AG09309 (cell line): ENCODE data around the gene MAP1B.

ENCODE experiments used
- DNase-seq: peaks from one replicate; pipeline ENCODE4 v3.0.0-alpha.2; 2010; ENCODE audit warnings: low read depth
- H3K4me3 ChIP-seq: 2 replicates; pipeline ENCODE4 v1.5.1; 2011; ENCODE audit warnings: mild to moderate bottlenecking, low read depth, low read length, moderate library complexity; ENCODE audit not compliant: control insufficient read depth
- TF ChIP-seq, protein P1 (sequence below): IDR thresholded peaks from 2 replicates; pipeline ENCODE4 v1.5.1; 2011; ENCODE audit warnings: mild to moderate bottlenecking, low read depth, low read length, inconsistent platforms; ENCODE audit not compliant: insufficient read depth, control insufficient read depth; ENCODE audit errors: missing control alignments

MAP1B gene

GRCh38 chr5:72125271-72125940, 18.1 kb downstream of the MAP1B start:
- TF ChIP-seq, protein P1, sequence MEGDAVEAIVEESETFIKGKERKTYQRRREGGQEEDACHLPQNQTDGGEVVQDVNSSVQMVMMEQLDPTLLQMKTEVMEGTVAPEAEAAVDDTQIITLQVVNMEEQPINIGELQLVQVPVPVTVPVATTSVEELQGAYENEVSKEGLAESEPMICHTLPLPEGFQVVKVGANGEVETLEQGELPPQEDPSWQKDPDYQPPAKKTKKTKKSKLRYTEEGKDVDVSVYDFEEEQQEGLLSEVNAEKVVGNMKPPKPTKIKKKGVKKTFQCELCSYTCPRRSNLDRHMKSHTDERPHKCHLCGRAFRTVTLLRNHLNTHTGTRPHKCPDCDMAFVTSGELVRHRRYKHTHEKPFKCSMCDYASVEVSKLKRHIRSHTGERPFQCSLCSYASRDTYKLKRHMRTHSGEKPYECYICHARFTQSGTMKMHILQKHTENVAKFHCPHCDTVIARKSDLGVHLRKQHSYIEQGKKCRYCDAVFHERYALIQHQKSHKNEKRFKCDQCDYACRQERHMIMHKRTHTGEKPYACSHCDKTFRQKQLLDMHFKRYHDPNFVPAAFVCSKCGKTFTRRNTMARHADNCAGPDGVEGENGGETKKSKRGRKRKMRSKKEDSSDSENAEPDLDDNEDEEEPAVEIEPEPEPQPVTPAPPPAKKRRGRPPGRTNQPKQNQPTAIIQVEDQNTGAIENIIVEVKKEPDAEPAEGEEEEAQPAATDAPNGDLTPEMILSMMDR: no peak
- no peak for DNase-seq
- H3K4me3 ChIP-seq: no peak overlapping the region

DNA sequence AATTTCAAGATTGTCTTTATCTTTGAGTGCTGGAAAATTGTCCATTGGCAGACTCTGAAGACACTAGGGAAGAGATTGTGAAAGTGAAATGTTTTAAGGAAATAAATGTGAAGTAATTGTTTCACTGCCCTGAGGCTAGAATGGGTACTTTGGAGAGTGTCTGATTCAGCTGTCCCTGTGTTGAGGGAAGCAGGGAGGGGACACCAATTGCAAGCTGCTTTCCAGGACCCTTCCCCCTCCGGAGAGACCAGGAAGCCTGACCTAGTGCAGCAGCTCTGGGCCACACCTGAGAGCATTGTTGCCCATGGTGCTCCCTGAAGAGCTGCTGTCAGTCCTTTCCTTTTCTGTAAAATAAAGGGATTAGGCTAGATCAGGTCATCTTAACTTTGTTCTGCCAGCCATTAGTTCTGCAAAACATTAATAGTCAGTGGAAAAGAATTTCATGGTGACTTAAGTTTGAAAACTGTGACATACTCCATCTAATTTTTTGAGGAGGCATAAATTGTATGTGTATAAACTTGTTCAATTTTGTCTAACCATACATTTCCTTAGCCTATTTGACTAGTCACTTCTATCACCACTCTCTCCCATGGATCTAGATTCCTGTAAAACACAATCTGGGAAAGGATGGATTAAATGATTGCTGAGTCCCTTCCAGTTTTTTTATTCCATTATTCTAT, 18.8 kb downstream of the MAP1B start:
- DNase-seq: no peak
- TF ChIP-seq, protein P1: no peak
- no peak overlapping the region for H3K4me3 ChIP-seq

DNA sequence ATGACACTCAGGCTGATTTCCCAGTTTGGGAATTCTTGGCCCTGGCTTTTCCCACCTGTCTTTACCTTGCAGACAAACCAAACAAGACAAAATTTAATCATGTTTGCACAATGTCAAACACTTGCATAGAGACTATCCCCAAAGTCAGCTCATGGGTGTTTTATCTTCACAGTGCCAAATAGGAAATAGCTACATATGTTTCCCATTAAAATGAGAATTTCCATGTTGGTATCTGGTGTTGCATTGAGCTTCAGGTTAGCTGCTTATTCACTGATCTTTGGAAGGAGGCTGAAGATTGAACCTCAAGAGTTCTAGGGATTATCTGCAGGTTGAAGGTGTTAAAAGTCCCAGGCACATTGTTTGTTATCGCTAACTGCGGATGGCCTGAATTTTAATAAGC, 19.5 kb downstream of the MAP1B start:
- no peak overlapping the region for H3K4me3 ChIP-seq
- DNase-seq: no peak
- TF ChIP-seq, protein P1: no peak

DNA sequence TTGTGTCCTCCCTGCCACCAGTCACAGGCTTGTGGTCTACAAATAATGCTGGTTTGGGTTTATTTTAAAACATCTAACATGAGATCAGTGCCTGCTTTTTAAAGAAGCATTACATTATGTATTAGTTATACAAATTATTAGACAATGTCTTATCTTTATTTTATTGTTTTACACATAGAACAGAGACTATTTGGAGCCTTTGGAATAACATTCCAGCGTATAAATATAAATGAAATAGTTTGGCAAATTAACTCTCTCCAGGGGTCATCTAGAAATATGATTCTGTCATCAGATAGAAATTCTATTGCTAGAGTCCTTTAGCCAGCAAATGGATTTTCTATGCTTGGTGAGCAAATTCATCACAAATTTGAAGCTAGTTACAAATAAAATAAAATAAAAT, 22.4 kb downstream of the MAP1B start:
- H3K4me3 ChIP-seq: no peak overlapping the region
- no peak for DNase-seq
- TF ChIP-seq, protein P1: no peak

DNA sequence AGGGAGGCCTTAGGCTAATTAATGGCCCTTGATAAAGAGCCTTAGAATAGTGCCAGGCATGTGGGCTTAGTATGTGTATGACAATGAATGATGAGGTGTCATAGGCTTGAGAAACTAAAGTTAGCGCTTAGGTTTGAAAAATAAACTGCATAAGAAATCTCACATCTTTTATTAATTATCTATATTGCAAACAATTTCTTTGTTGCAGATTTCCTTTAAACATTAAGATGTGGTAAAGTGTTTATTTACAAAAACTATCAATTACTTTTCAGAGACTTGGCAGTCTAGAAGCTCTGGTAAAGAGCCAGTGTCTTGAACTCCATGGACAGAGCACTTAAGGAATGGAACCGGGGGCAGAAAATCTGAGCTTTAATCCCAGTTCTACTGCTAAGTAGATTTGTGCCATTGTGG, 23.1 kb downstream of the MAP1B start:
- TF ChIP-seq, protein P1: no peak
- H3K4me3 ChIP-seq: no peak overlapping the region

GRCh38 chr5:72133212-72133990, 26.1 kb downstream of the MAP1B start:
- TF ChIP-seq, protein P1: no peak
- peak; percentile 44 for DNase-seq
- H3K4me3 ChIP-seq: no peak overlapping the region

More for the DNA sequence above, 23.1 kb downstream of the MAP1B start:
- peak; percentile 31 for DNase-seq
